WERI-Rb-1 (cell line): ENCODE measurements around the gene PLEKHH1.

Experiments
- DNase-seq: peaks from one replicate; pipeline ENCODE4 v3.0.0-alpha.2; 2020
- H3K27ac ChIP-seq: fragments of 250-450 bp; sonication (Bioruptor Pico); 2 replicates; pipeline ENCODE4 v1.5.1; 2020; ENCODE audit warnings: mild to moderate bottlenecking, moderate library complexity
- H3K27me3 ChIP-seq: fragments of 250-450 bp; sonication (Bioruptor Pico); 2 replicates; pipeline ENCODE4 v1.5.1; 2021; ENCODE audit warnings: mild to moderate bottlenecking, low read depth, moderate library complexity; ENCODE audit not compliant: insufficient read depth, severe bottlenecking
- H3K36me3 ChIP-seq: fragments of 250-450 bp; sonication (Bioruptor Pico); 2 replicates; pipeline ENCODE4 v1.5.1; 2020; ENCODE audit warnings: mild to moderate bottlenecking, moderate library complexity
- H3K4me3 ChIP-seq: 2 replicates; pipeline ENCODE4 v1.5.1; 2011; ENCODE audit warnings: low read depth, mild to moderate bottlenecking, control low read depth, low read length
- H3K9me3 ChIP-seq: fragments of 250-450 bp; sonication (Bioruptor Pico); 2 replicates; pipeline ENCODE4 v1.5.1; 2021; ENCODE audit warnings: mild to moderate bottlenecking, moderate library complexity; ENCODE audit not compliant: severe bottlenecking
- TF ChIP-seq, protein P1 (sequence below): IDR thresholded peaks from 2 replicates; pipeline ENCODE4 v1.5.1; 2011; ENCODE audit warnings: low read depth, mild to moderate bottlenecking, control low read depth, inconsistent platforms, low read length

PLEKHH1 gene

DNA sequence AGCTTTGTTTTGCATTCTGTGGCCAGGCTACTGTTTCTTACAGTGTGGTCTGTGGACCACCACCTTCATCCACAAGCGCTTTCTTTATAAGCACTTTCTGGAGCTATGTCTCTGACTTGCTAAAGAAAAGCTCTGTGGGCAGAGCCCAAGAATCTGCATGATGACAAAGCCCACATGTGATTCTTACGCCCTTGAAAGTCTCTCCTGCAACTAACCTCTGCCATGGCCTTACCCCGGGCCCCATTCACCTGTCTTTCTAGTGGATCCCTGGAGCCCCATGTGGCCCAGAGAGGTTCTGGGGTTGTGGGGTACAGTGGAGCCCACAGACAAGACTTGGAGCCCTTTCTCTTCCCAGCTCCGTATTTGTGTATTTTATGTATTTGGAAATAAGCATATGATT lies 16.6 kb downstream of the PLEKHH1 start:
- no peaks in the 10 kb centered on the region for H3K27me3 ChIP-seq
- no peak overlapping the region for H3K27ac ChIP-seq
- H3K36me3 ChIP-seq, result no peaks in the 10 kb centered on the region
- H3K9me3 ChIP-seq, result no peaks in the 10 kb centered on the region
- H3K4me3 ChIP-seq, result no peak overlapping the region
- no peak for DNase-seq
- TF ChIP-seq, protein P1, sequence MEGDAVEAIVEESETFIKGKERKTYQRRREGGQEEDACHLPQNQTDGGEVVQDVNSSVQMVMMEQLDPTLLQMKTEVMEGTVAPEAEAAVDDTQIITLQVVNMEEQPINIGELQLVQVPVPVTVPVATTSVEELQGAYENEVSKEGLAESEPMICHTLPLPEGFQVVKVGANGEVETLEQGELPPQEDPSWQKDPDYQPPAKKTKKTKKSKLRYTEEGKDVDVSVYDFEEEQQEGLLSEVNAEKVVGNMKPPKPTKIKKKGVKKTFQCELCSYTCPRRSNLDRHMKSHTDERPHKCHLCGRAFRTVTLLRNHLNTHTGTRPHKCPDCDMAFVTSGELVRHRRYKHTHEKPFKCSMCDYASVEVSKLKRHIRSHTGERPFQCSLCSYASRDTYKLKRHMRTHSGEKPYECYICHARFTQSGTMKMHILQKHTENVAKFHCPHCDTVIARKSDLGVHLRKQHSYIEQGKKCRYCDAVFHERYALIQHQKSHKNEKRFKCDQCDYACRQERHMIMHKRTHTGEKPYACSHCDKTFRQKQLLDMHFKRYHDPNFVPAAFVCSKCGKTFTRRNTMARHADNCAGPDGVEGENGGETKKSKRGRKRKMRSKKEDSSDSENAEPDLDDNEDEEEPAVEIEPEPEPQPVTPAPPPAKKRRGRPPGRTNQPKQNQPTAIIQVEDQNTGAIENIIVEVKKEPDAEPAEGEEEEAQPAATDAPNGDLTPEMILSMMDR, result no peak

DNA sequence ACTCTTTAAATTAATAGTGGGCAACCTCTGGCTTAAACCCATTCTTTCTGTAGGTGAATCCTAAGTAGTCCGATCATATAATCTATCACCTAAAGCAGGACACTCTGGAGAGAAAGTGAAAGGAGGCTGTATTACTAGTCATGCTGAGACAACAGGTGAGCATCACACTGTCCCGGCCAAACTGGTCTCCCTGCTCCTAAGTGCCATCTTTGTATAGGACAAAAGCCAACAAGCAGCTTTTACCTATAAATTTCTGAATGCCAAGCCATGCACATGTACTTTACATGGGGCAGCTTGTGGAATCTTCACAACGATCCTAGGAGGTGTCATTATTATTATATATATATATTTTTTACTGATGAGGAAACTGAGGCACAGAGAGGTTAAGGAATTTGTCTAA lies 18.0 kb downstream of the PLEKHH1 start:
- H3K27me3 ChIP-seq, result no peaks in the 10 kb centered on the region
- no peak overlapping the region for H3K27ac ChIP-seq
- H3K9me3 ChIP-seq, result no peaks in the 10 kb centered on the region
- TF ChIP-seq, protein P1, result no peak
- H3K4me3 ChIP-seq, result no peak overlapping the region
- H3K36me3 ChIP-seq, result no peaks in the 10 kb centered on the region
- DNase-seq, result no peak

GRCh38 chr14:67551940-67552339 lies 18.9 kb downstream of the PLEKHH1 start:
- no peaks in the 10 kb centered on the region for H3K36me3 ChIP-seq
- TF ChIP-seq, protein P1, result no peak
- H3K27me3 ChIP-seq, result no peaks in the 10 kb centered on the region
- H3K27ac ChIP-seq, result no peak overlapping the region
- DNase-seq, result no peak
- no peak overlapping the region for H3K4me3 ChIP-seq
- no peaks in the 10 kb centered on the region for H3K9me3 ChIP-seq

- TF ChIP-seq, protein P1, result no peak
These were observed 20.5 kb downstream of the PLEKHH1 start for GRCh38 chr14:67553547-67553946.

GRCh38 chr14:67554341-67554740 lies 21.3 kb downstream of the PLEKHH1 start:
- Histone ChIP-seq H3K27ac (no peak overlapping the region), H3K9me3 (no peaks in the 10 kb centered on the region), H3K27me3 (no peaks in the 10 kb centered on the region), H3K4me3 (no peak overlapping the region), H3K36me3 (no peaks in the 10 kb centered on the region)
- TF ChIP-seq, protein P1, result no peak
- DNase-seq, result no peak

More at GRCh38 chr14:67553547-67553946, 20.5 kb downstream of the PLEKHH1 start:
- Histone ChIP-seq H3K27me3 (no peaks in the 10 kb centered on the region), H3K27ac (no peak overlapping the region), H3K4me3 (no peak overlapping the region), H3K36me3 (no peaks in the 10 kb centered on the region), H3K9me3 (no peaks in the 10 kb centered on the region)
- DNase-seq, result no peak

DNA sequence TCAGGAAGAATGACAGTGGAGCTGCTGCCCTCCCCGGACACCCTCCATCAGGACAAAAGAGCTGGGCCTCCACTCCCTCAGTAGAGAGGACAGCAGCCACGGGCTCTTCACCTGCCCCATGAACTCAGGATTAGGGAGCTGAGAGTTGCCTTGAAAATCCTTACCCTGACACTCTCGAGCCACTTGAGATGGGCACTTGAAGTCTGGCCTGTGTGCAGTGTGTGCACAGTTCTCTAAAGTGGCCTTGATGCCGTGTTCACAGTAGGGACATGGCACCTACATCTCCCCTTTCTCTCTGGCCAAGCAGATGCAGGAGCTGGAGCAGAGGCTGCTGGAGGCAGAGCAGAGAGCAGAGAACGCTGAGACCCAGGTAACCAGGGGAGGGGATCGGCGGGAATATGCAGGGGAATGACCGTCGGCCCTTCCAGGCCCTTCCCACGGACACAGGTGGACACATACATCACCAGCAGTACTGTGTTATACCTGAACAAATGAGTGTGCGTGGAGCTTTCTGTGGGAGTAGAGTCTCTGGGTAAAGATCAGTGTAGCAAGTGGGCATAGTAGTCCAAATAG lies 22.5 kb downstream of the PLEKHH1 start:
- Histone ChIP-seq H3K9me3 (no peaks in the 10 kb centered on the region), H3K4me3 (no peak overlapping the region), H3K36me3 (no peaks in the 10 kb centered on the region), H3K27me3 (no peaks in the 10 kb centered on the region), H3K27ac (no peak overlapping the region)
- DNase-seq, result no peak
- TF ChIP-seq, protein P1, result no peak
